ENCODE data around the gene CGNL1.

Gene CGNL1

DNA sequence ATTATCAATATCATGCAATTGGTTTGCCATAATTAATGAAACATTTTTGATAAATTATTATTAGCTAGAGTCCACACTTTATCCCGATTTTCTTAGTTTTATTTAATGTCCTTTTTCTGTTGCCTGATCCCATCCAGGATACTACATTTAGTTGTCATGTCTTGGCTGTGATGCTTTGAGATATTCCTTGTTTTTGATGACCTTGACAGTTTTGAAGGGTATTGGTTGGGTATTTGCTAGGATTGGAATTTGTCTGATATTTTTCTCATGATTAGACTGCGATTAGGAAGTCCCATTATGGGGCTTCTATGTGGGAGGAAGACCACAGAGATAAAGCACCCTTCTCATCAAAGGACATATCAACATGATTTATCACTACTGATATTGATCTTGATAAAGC lies 43.0 kb downstream of the CGNL1 start:
- TF ChIP-seq, protein P1, sequence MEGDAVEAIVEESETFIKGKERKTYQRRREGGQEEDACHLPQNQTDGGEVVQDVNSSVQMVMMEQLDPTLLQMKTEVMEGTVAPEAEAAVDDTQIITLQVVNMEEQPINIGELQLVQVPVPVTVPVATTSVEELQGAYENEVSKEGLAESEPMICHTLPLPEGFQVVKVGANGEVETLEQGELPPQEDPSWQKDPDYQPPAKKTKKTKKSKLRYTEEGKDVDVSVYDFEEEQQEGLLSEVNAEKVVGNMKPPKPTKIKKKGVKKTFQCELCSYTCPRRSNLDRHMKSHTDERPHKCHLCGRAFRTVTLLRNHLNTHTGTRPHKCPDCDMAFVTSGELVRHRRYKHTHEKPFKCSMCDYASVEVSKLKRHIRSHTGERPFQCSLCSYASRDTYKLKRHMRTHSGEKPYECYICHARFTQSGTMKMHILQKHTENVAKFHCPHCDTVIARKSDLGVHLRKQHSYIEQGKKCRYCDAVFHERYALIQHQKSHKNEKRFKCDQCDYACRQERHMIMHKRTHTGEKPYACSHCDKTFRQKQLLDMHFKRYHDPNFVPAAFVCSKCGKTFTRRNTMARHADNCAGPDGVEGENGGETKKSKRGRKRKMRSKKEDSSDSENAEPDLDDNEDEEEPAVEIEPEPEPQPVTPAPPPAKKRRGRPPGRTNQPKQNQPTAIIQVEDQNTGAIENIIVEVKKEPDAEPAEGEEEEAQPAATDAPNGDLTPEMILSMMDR (conservative IDR thresholded peaks at IDR 0.05): no peak
- H3K27ac ChIP-seq: no peak overlapping the region

DNA sequence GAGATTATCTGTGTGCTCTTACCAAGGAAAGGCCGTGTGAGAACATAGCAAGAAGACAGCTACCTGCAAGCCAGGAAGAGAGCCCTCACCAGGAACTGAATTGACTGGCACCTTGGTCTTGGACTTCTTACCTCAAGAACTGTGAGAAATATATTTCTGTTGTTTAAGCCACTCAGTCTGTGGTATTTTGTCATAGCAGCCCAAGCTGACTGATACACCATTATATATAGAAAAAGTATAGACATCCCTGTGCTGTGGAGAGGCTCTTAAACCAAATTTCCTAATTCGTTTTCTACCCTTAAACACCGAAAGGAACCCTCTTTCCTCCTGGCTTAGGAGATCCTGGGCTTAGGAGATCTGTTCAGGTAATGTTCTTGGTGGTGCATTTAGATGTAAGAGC lies 44.8 kb downstream of the CGNL1 start:
- H3K27ac ChIP-seq: no peak overlapping the region
- TF ChIP-seq, protein P1 (conservative IDR thresholded peaks at IDR 0.05): no peak

DNA sequence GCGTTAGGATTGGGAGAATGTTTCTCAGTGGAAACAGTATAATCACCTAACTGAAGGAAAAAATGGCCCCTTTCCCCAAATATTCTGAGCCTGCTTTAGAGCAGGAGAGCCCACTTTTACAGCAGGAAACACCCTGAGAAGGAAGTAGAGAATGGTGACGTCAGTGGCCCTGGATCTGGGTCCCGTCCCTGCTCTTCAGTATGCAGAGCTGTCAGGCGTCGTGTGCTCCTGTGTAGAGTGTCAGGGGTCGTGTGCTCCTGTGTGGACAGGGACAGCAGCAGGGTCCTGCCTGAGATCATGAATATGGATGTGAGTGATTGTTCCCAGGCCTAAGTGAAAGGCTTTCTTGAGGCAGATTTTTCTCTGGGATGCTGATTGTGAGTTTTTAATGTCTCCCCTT lies 45.2 kb downstream of the CGNL1 start:
- TF ChIP-seq, protein P1 (conservative IDR thresholded peaks at IDR 0.05): no peak

DNA sequence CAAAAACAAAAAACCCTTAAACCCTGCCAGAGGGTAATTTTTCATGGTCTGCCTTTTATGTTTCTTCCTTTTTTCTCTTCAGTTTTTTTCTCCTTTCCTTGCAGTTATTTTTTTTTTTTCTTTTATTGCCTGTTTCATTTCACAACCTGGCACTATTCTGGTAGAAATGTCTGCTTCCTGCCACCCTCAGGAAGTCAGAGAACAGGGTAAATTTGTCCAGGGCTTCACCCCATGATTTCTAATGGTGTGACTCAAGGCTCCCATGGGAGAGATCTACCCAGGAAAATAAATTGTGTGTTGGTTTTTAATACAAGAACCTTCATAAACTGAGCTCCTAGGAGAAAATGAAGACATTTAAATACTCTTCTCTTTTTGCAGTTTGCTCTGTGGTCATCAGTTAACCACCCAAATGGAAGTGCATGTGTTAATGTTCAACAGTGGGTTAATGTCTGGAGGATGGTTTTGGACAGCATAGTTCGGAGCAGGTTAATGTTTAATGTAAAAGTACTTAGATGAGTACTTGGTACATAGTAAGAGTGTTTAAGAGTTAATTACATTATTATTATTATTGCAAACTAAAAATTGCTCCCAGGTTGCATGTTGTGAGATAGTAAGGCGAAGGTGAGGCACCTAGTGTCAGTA lies 45.9 kb downstream of the CGNL1 start:
- TF ChIP-seq, protein P1 (conservative IDR thresholded peaks at IDR 0.05): no peak
- H3K27ac ChIP-seq: no peak overlapping the region

More for the DNA sequence above, 45.2 kb downstream of the CGNL1 start:
- no peak overlapping the region for H3K27ac ChIP-seq

- TF ChIP-seq, protein P1 (conservative IDR thresholded peaks at IDR 0.05): no peak
- H3K27ac ChIP-seq: no peak overlapping the region
These were observed 47.4 kb downstream of the CGNL1 start for GRCh38 chr15:57423599-57424140.

- TF ChIP-seq, protein P1 (conservative IDR thresholded peaks at IDR 0.05): no peak
- no peak overlapping the region for H3K27ac ChIP-seq
These were observed 48.5 kb downstream of the CGNL1 start for GRCh38 chr15:57424628-57425405.

DNA sequence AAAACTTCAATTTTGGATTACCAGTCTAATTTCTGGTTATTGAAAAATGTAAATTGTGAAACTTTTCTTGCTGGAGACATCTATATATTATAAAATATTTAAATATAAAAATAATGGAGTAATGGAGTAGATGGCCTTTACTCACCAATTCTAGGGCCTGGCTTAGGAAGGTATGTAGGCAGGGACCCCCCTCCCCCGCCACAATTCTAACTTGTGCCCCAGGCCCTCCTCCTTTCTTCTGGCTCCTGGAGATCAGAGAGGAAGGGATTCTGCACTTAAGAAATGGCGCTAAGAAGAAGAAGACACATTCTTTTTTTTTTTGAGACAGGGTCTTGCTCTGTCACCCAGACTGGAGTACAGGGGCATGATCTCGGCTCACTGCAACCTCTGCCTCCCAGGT lies 49.5 kb downstream of the CGNL1 start:
- no peak overlapping the region for H3K27ac ChIP-seq
- TF ChIP-seq, protein P1 (conservative IDR thresholded peaks at IDR 0.05): no peak
